Ascending aorta (tissue), 2 donors: ENCODE data around the gene KRTAP19-6. TPM values are rescaled to one million over a fixed set of nuclear protein-coding genes. Genes with fewer than 3 reads are reported as not detected.

Source experiments
- DNase-seq, 2 donors: peaks; one replicate each; pipeline ENCODE4 v3.0.0-alpha.2; 2019; ENCODE audit warnings: low spot score in 2 of 2
- H3K27ac ChIP-seq, 2 donors: fragments of 200-600 bp; sonication (generic); one replicate each; pipeline ENCODE4 v1.5.1; 2016 to 2017; ENCODE audit warnings: mild to moderate bottlenecking in 1 of 2
- H3K27me3 ChIP-seq: fragments of 200-600 bp; sonication (generic); one replicate; pipeline ENCODE4 v1.5.1; 2017
- H3K36me3 ChIP-seq, 2 donors: fragments of 200-600 bp; sonication (generic); one replicate each; pipeline ENCODE4 v1.5.1; 2016
- H3K4me1 ChIP-seq, 2 donors: fragments of 200-600 bp; sonication (generic); one replicate each; pipeline ENCODE4 v1.5.1; 2016 to 2017; ENCODE audit warnings: mild to moderate bottlenecking in 1 of 2
- H3K4me3 ChIP-seq, 2 donors: fragments of 200-600 bp; sonication (generic); one replicate each; pipeline ENCODE4 v1.5.1; 2016 to 2017; ENCODE audit warnings: mild to moderate bottlenecking in 1 of 2
- H3K9me3 ChIP-seq, 2 donors: fragments of 200-600 bp; sonication (generic); one replicate each; pipeline ENCODE4 v1.5.1; 2016
- intact Hi-C: fragments of 100-400 bp; cut with DNase I; formaldehyde crosslinking; loops from one replicate; pipeline ENCODE4 v1.15.1; 2023
- total RNA-seq: library from RNA; depleted of rRNA; stranded (reverse); fragments of >200 nt; gene quantifications from one replicate; pipeline ENCODE4 v1.1.0, GENCODE V29; 2016
- TF ChIP-seq, protein P1 (sequence below), 3 experiments: fragments of 200-600 bp in 2 of 3; fragments of 450-650 bp in 1 of 3; sonication (generic) in 2 of 3; IDR thresholded peaks; one replicate each; pipeline ENCODE4 v1.5.1; 2016 to 2019; ENCODE audit warnings: antibody characterized with exemption in 3 of 3, mild to moderate bottlenecking in 1 of 3, moderate library complexity in 1 of 3

The KRTAP19-6 gene, protein sequence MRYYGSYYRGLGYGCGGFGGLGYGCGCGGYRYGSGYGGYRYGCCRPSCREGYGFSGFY
- total RNA-seq: not detected

DNA sequence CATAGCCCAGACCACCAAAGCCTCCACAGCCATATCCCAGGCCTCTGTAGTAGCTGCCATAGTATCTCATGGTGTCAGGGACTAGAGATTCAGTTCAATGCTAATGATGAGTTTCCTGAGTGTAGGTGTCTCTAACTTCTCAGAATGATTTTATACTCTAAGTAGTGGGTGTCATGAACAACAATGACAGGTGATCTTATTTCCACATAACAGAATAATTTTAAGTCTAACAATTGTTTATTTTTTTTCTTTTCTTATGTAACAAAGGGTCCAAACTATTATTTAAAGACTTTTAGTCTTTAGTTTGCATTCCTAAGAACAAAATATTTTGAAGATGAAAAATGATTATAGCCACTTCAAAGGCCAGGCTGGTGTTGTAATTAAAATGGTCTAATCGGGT lies at the start of gene KRTAP19-6:
TSS of gene KRTAP19-6 (minus strand) at position 101 of the 400 bp plus-strand sequence. CDS start at position 70, 31 bp downstream.
- Histone ChIP-seq H3K27me3 (no peaks in the 10 kb centered on the region), H3K27ac (no peak within 1 kb of the TSS), H3K4me1 (no peaks in the 10 kb centered on the region), H3K4me3 (no peak within 1 kb of the TSS), H3K36me3 (no peaks in the 10 kb centered on the region), H3K9me3 (no peaks in the 10 kb centered on the region)
- intact Hi-C loops: no loop called here
- DNase-seq: no peak
- TF ChIP-seq, protein P1, sequence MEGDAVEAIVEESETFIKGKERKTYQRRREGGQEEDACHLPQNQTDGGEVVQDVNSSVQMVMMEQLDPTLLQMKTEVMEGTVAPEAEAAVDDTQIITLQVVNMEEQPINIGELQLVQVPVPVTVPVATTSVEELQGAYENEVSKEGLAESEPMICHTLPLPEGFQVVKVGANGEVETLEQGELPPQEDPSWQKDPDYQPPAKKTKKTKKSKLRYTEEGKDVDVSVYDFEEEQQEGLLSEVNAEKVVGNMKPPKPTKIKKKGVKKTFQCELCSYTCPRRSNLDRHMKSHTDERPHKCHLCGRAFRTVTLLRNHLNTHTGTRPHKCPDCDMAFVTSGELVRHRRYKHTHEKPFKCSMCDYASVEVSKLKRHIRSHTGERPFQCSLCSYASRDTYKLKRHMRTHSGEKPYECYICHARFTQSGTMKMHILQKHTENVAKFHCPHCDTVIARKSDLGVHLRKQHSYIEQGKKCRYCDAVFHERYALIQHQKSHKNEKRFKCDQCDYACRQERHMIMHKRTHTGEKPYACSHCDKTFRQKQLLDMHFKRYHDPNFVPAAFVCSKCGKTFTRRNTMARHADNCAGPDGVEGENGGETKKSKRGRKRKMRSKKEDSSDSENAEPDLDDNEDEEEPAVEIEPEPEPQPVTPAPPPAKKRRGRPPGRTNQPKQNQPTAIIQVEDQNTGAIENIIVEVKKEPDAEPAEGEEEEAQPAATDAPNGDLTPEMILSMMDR (IDR thresholded peaks at IDR 0.05): no peak

DNA sequence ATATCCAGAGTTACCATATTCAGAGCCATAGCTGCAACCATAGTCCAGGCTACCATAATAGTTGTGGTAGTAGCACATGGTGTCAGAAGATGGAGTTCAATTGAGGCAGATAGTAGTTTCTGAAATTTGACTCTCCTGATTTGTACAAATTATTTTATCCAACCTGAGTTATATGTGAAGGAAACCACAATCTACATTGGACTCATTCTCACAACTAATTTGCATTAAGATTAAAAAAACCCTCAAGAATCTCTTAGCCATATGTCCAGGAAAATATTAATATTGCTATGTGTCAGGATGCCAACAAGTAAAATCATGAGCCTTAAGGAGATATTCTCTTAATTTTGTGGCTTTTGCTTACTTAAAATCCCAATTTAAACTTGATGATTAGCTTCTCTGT lies 48.6 kb upstream of the KRTAP19-6 start, which contains the start of gene KRTAP22-2:
TSS of gene KRTAP22-2 (minus strand) at position 101 of the 400 bp plus-strand sequence.
- intact Hi-C loops: no loop called here
- Histone ChIP-seq H3K4me3 (no peak within 1 kb of the TSS), H3K9me3 (no peaks in the 10 kb centered on the region), H3K36me3 (no peaks in the 10 kb centered on the region), H3K4me1 (no peaks in the 10 kb centered on the region), H3K27ac (no peak within 1 kb of the TSS), H3K27me3 (no peaks in the 10 kb centered on the region)
- no peak for DNase-seq
- TF ChIP-seq, protein P1 (IDR thresholded peaks at IDR 0.05): no peak

DNA sequence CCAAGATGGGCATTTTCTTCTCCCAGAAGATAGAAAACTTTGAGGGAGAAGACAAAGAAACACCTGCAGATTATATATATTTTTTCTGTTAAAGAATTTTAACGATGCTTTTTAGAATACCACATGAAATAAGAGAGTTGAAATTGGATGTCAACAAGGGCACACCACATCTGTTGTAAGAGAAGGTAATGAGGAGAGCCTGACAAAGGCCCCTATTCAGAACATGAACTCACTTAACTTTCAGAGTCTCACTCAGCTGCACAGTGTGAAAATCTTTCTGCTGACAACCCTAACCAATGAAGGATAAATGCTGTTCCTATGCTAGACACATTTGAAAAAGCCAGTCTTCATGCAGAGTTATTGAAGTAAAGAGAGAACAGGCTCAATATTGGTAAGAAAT lies 41.2 kb upstream of the KRTAP19-6 start:
- Histone ChIP-seq H3K27me3 (no peaks in the 10 kb centered on the region), H3K27ac (no peak overlapping the region), H3K4me3 (no peak overlapping the region), H3K9me3 (no peaks in the 10 kb centered on the region), H3K36me3 (no peaks in the 10 kb centered on the region), H3K4me1 (no peaks in the 10 kb centered on the region)
- intact Hi-C loops: no loop called here
- TF ChIP-seq, protein P1 (IDR thresholded peaks at IDR 0.05): no peak
- no peak for DNase-seq

DNA sequence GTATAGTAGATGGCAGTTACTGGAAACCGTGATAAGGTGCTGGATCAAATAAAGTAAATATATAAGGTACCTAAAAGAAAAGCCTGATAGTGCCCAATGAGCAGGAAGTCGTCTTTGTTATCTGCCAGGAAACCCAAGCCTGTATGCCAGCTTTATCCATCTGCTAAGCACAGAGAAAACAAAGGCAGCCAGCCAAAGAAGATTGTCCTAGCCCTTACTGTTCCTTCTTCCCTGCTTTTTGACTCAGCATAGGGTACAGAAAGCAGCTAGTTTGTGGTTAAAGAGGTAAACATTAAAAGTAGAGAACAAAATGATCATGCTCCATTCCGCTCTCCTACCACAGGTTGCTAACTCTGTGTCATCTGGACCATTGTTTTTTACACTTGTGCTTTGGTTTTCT lies 38.5 kb upstream of the KRTAP19-6 start:
- Histone ChIP-seq H3K27ac (no peak overlapping the region), H3K27me3 (no peaks in the 10 kb centered on the region), H3K36me3 (no peaks in the 10 kb centered on the region), H3K4me3 (no peak overlapping the region), H3K4me1 (no peaks in the 10 kb centered on the region), H3K9me3 (no peaks in the 10 kb centered on the region)
- TF ChIP-seq, protein P1 (IDR thresholded peaks at IDR 0.05): no peak
- intact Hi-C loops: no loop called here
- no peak for DNase-seq

DNA sequence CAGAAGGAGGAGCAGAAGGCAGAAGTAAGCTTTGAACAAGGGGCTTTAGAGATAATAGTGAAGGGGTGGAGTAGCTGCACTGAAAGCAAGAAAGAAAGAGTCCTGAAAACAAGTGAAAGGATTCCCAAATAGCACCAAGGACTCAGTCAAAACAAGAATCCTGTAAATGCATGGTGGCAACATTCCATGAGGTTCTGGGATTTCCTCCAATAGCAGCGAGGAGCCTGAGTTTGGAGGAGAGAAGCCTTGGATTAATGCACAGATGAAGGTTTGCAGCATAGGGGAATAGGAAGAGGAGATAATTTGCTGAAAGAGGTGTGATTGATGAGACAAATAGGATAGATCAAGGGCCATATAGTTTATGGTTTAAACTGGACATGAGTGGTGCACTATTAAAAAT lies 37.7 kb upstream of the KRTAP19-6 start:
- H3K4me3 ChIP-seq: no peak overlapping the region
- no peaks in the 10 kb centered on the region for H3K4me1 ChIP-seq
- no peaks in the 10 kb centered on the region for H3K27me3 ChIP-seq
- TF ChIP-seq, protein P1 (IDR thresholded peaks at IDR 0.05): no peak
- intact Hi-C loops: no loop called here
- no peaks in the 10 kb centered on the region for H3K9me3 ChIP-seq
- no peak for DNase-seq
- no peaks in the 10 kb centered on the region for H3K36me3 ChIP-seq
- H3K27ac ChIP-seq: no peak overlapping the region

DNA sequence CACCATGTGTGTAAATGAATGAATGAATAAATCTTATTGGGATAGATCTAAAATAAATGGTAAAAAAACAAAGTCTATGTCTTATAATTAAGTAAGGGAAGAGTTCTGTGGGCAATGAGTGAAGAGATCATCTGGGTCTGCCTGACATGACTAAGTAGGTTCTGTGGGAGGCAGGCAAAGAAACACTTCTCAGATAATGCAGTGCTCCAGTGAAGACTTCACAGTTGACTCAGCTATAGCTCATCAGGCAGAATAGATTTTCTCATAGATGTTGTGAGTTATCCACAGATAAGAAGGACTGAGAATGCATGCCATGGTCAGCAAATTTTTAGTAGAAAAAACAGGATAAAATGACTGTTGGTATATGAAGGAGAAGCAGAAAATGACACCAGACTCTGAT lies 36.1 kb upstream of the KRTAP19-6 start:
- H3K9me3 ChIP-seq: no peaks in the 10 kb centered on the region
- TF ChIP-seq, protein P1 (IDR thresholded peaks at IDR 0.05): no peak
- intact Hi-C loops: no loop called here

More for the DNA sequence above, 36.1 kb upstream of the KRTAP19-6 start:
- no peak for DNase-seq
- Histone ChIP-seq H3K27me3 (no peaks in the 10 kb centered on the region), H3K27ac (no peak overlapping the region), H3K4me3 (no peak overlapping the region), H3K4me1 (no peaks in the 10 kb centered on the region), H3K36me3 (no peaks in the 10 kb centered on the region)
